Measurements from ENCODE around the gene AQP12B. TPM values are rescaled to one million over a fixed set of nuclear protein-coding genes. Genes with fewer than 3 reads are reported as not detected.

Gene AQP12B
- total RNA-seq, 1 donor from 2014 or later: not detected

GRCh38 chr2:240628808-240629618 is 53.7 kb downstream of the AQP12B start:
- peaks cover 2% of the 10 kb centered on the region for H3K36me3 Mint-ChIP-seq (ENCODE audit: insufficient read depth)
- DNase-seq (ENCODE audit: low spot score, unreplicated experiment): no peak
- no peak overlapping the region for H3K27ac Mint-ChIP-seq
- no peaks in the 10 kb centered on the region for H3K4me1 Mint-ChIP-seq (ENCODE audit: low read depth)
- H3K4me3 Mint-ChIP-seq (ENCODE audit: low read depth): no peak overlapping the region
- peaks cover 9% of the 10 kb centered on the region for H3K9me3 Mint-ChIP-seq (ENCODE audit: low read depth)
- no peaks in the 10 kb centered on the region for H3K27me3 Mint-ChIP-seq
- TF ChIP-seq CTCF (IDR thresholded peaks at IDR 0.05; ENCODE audit: unreplicated experiment): no peak

DNA sequence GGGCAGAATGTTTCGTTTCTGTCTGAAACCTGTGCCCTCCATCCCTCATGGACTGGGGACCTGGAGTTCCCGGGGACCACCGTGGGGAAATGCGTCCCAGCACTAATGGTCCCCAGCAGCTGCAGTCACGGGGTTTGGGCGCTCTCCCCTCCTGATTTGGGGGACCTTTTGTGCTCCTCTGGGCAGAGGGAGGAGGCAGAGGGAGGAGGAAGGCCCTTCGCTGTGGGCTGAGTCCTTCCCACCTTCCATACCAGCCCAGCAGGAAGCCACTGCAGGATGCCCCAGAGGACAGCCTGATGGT is 54.2 kb downstream of the AQP12B start:
- no peak overlapping the region for H3K27ac Mint-ChIP-seq
- no peaks in the 10 kb centered on the region for H3K4me1 Mint-ChIP-seq (ENCODE audit: low read depth)
- no peak for TF ChIP-seq CTCF (IDR thresholded peaks at IDR 0.05; ENCODE audit: unreplicated experiment)
- H3K9me3 Mint-ChIP-seq (ENCODE audit: low read depth): peaks cover 7% of the 10 kb centered on the region
- peaks cover 2% of the 10 kb centered on the region for H3K36me3 Mint-ChIP-seq (ENCODE audit: insufficient read depth)
- no peaks in the 10 kb centered on the region for H3K27me3 Mint-ChIP-seq
- H3K4me3 Mint-ChIP-seq (ENCODE audit: low read depth): no peak overlapping the region
- DNase-seq (ENCODE audit: low spot score, unreplicated experiment): no peak

GRCh38 chr2:240627736-240628506 is 54.8 kb downstream of the AQP12B start:
- no peak overlapping the region for H3K27ac Mint-ChIP-seq
- H3K4me1 Mint-ChIP-seq (ENCODE audit: low read depth): no peaks in the 10 kb centered on the region
- H3K4me3 Mint-ChIP-seq (ENCODE audit: low read depth): no peak overlapping the region
- no peak for TF ChIP-seq CTCF (IDR thresholded peaks at IDR 0.05; ENCODE audit: unreplicated experiment)
- no peaks in the 10 kb centered on the region for H3K36me3 Mint-ChIP-seq (ENCODE audit: insufficient read depth)
- DNase-seq (ENCODE audit: low spot score, unreplicated experiment): no peak
- peaks cover 2% of the 10 kb centered on the region for H3K9me3 Mint-ChIP-seq (ENCODE audit: low read depth)
- H3K27me3 Mint-ChIP-seq: no peaks in the 10 kb centered on the region

GRCh38 chr2:240626531-240627300 is 56.0 kb downstream of the AQP12B start:
- TF ChIP-seq CTCF (IDR thresholded peaks at IDR 0.05; ENCODE audit: unreplicated experiment): no peak
- no peaks in the 10 kb centered on the region for H3K9me3 Mint-ChIP-seq (ENCODE audit: low read depth)
- no peak overlapping the region for H3K27ac Mint-ChIP-seq

More at GRCh38 chr2:240626531-240627300, 56.0 kb downstream of the AQP12B start:
- Mint-ChIP-seq H3K4me3 (ENCODE audit: low read depth) (no peak overlapping the region), H3K36me3 (ENCODE audit: insufficient read depth) (peaks cover 3% of the 10 kb centered on the region), H3K4me1 (ENCODE audit: low read depth) (no peaks in the 10 kb centered on the region), H3K27me3 (no peaks in the 10 kb centered on the region)
- no peak for DNase-seq (ENCODE audit: low spot score, unreplicated experiment)

Other genes with a start within 250 kb of the AQP12B start
- gene GPC1, start 247.2 kb downstream of the AQP12B start, total RNA-seq: 88.5 and 91.4 TPM in 2 replicates
- gene ANKMY1, start 124.9 kb downstream of the AQP12B start, total RNA-seq: 29.0 and 29.2 TPM in 2 replicates
- gene DUSP28, start 122.5 kb downstream of the AQP12B start, total RNA-seq: 4.9 and 6.4 TPM in 2 replicates
- gene RNPEPL1, start 114.4 kb downstream of the AQP12B start, total RNA-seq: 50.8 and 52.2 TPM in 2 replicates
- 65.5 and 67.2 TPM in 2 replicates for gene CAPN10, start 96.2 kb downstream of the AQP12B start, total RNA-seq
- 5.8 and 6.5 TPM in 2 replicates for gene GPR35, start 57.4 kb downstream of the AQP12B start, total RNA-seq
- not detected in 2 replicates for gene AQP12A, start 9.0 kb upstream of the AQP12B start, total RNA-seq
- gene KIF1A, start 137.3 kb upstream of the AQP12B start, total RNA-seq: 132 and 140 TPM in 2 replicates
- 1.0 and 1.2 TPM in 2 replicates for gene AGXT, start 185.9 kb upstream of the AQP12B start, total RNA-seq
- gene MAB21L4, start 213.3 kb upstream of the AQP12B start, total RNA-seq: 9.7 and 12.5 TPM in 2 replicates
- gene CROCC2, start 223.5 kb upstream of the AQP12B start, total RNA-seq: 0.36 and 0.40 TPM in 2 replicates

Measured in progenitor cell of endocrine pancreas (in vitro differentiated cells).